HFF-Myc (cell line): ENCODE results near the gene ERCC4.
A peak's percentile ranks its signal among the peaks of the same experiment; 100 is the strongest.
"Not testable (repeated sequence)": the region's sequence is repeated elsewhere in the genome, so short reads cannot be mapped to it uniquely, and the experiment has no call there.

Source experiments
- DNase-seq: peaks from one replicate; pipeline ENCODE4 v3.0.0-alpha.2; 2011; ENCODE audit warnings: low read depth; ENCODE audit errors: extremely low read depth
- H3K4me3 ChIP-seq: replicated peaks from 2 replicates; pipeline ENCODE4 v1.5.1; 2011; ENCODE audit warnings: low read depth, mild to moderate bottlenecking, control low read depth, low read length
- CTCF ChIP-seq: IDR thresholded peaks from 2 replicates; pipeline ENCODE4 v1.5.1; 2012; ENCODE audit warnings: mild to moderate bottlenecking, low read depth, low read length, control low read depth; ENCODE audit errors: missing control alignments

The ERCC4 gene

GRCh38 chr16:13902052-13902451 is 17.9 kb upstream of the ERCC4 start:
- TF ChIP-seq CTCF = no peak
- DNase-seq = no peak
- no peak overlapping the region for H3K4me3 ChIP-seq

- no peak for DNase-seq
- H3K4me3 ChIP-seq = no peak overlapping the region
- no peak for TF ChIP-seq CTCF
Measured at GRCh38 chr16:13902677-13903076, 17.3 kb upstream of the ERCC4 start.

GRCh38 chr16:13904179-13904691 is 15.7 kb upstream of the ERCC4 start:
- no peak for TF ChIP-seq CTCF
- no peak for DNase-seq
- no peak overlapping the region for H3K4me3 ChIP-seq

GRCh38 chr16:13904822-13905221 is 15.1 kb upstream of the ERCC4 start:
- TF ChIP-seq CTCF = peak; percentile 56
- H3K4me3 ChIP-seq, DNase-seq: not testable (repeated sequence)

- TF ChIP-seq CTCF = no peak
- H3K4me3 ChIP-seq = no peak overlapping the region
- DNase-seq = no peak
Measured at GRCh38 chr16:13906168-13907089, 13.5 kb upstream of the ERCC4 start.

GRCh38 chr16:13907431-13907830 is 12.5 kb upstream of the ERCC4 start:
- DNase-seq = no peak
- H3K4me3 ChIP-seq = no peak overlapping the region
- TF ChIP-seq CTCF = no peak

- H3K4me3 ChIP-seq = no peak overlapping the region
- no peak for DNase-seq
- no peak for TF ChIP-seq CTCF
Measured at GRCh38 chr16:13909069-13909468, 10.9 kb upstream of the ERCC4 start.
